ENCODE data around the gene ZNF253. TPM values are rescaled to one million over a fixed set of nuclear protein-coding genes. Genes with fewer than 3 reads are reported as not detected.

The ZNF253 gene
- total and polyA plus RNA-seq, 10 of the 15 experiments (the other 5 are each of a cell fraction or from before 2014, with no cell fraction given) = 2.6 to 8.9 (median 5.2) TPM

- peak; percentile 24; the same call in 1 of the 2 replicates for TF ChIP-seq NBN (IDR thresholded peaks at IDR 0.05)
- no peak for TF ChIP-seq CEBPB (IDR thresholded peaks at IDR 0.05; ENCODE audit: borderline replicate concordance in 1 of 2, low read depth in 2 of 2, low read length in 2 of 2)
- no peak for TF ChIP-seq TCF12 (IDR thresholded peaks at IDR 0.05; ENCODE audit: low read depth, low read length)
- TF ChIP-seq RFX5 (IDR thresholded peaks at IDR 0.05; ENCODE audit: low read depth, low read length) = peak; percentile 90
- no peak for TF ChIP-seq ELK1 (IDR thresholded peaks at IDR 0.05; ENCODE audit: low read depth, low read length)
- TF ChIP-seq RB1 (IDR thresholded peaks at IDR 0.05; ENCODE audit: borderline replicate concordance) = peak; percentile 47; the same call in 1 of the 2 replicates
- no peak for TF ChIP-seq NFXL1 (IDR thresholded peaks at IDR 0.05; ENCODE audit: borderline replicate concordance)
- TF ChIP-seq HDAC2 (IDR thresholded peaks at IDR 0.05) = no peak
- TF ChIP-seq, protein P1, sequence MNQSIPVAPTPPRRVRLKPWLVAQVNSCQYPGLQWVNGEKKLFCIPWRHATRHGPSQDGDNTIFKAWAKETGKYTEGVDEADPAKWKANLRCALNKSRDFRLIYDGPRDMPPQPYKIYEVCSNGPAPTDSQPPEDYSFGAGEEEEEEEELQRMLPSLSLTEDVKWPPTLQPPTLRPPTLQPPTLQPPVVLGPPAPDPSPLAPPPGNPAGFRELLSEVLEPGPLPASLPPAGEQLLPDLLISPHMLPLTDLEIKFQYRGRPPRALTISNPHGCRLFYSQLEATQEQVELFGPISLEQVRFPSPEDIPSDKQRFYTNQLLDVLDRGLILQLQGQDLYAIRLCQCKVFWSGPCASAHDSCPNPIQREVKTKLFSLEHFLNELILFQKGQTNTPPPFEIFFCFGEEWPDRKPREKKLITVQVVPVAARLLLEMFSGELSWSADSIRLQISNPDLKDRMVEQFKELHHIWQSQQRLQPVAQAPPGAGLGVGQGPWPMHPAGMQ (IDR thresholded peaks at IDR 0.05; ENCODE audit: borderline replicate concordance) = no peak
- no peak for TF ChIP-seq SMC3 (IDR thresholded peaks at IDR 0.05; ENCODE audit: borderline replicate concordance, low read length)
- TF ChIP-seq KAT2A (conservative IDR thresholded peaks at IDR 0.05; ENCODE audit: control insufficient read depth, low read depth, low read length) = no peak
- TF ChIP-seq EZH2 (IDR thresholded peaks at IDR 0.05; ENCODE audit: borderline replicate concordance, control insufficient read depth, low read depth, low read length) = no peak
- peak; percentile 57 for TF ChIP-seq RELB (IDR thresholded peaks at IDR 0.05; ENCODE audit: low read depth)
- 0 out of 2 replicates have a peak, but pooled peaks have one; percentile 7 for TF ChIP-seq SPI1 (IDR thresholded peaks at IDR 0.05; ENCODE audit: borderline replicate concordance, insufficient read depth, low read depth, low read length)
- peak; percentile 94 for TF ChIP-seq YY1 (IDR thresholded peaks at IDR 0.05; ENCODE audit: low read depth, low read length)
- no peak for TF ChIP-seq MYC (IDR thresholded peaks at IDR 0.05; ENCODE audit: insufficient read depth, insufficient read length, insufficient replicate concordance, low read length, severe bottlenecking)
- TF ChIP-seq BRCA1 (IDR thresholded peaks at IDR 0.05; ENCODE audit: low read depth, low read length) = no peak
- peak; percentile 72; the same call in 2 of the 3 replicates for TF ChIP-seq POU2F2 (IDR thresholded peaks at IDR 0.05; ENCODE audit: borderline replicate concordance, low read depth, low read length)
- no peak; the same call in 1 of the 2 replicates for TF ChIP-seq CBFB (IDR thresholded peaks at IDR 0.05; ENCODE audit: low read depth)
- TF ChIP-seq RELA (IDR thresholded peaks at IDR 0.05; ENCODE audit: borderline replicate concordance, partially characterized antibody) = peak; percentile 22
- TF ChIP-seq STAT1 (conservative IDR thresholded peaks at IDR 0.05) = no peak; the same call in 1 of the 2 replicates
- TF ChIP-seq FOS (IDR thresholded peaks at IDR 0.05; ENCODE audit: borderline replicate concordance, extremely low read depth, insufficient read length) = peak; percentile 70
- TF ChIP-seq, protein P2, sequence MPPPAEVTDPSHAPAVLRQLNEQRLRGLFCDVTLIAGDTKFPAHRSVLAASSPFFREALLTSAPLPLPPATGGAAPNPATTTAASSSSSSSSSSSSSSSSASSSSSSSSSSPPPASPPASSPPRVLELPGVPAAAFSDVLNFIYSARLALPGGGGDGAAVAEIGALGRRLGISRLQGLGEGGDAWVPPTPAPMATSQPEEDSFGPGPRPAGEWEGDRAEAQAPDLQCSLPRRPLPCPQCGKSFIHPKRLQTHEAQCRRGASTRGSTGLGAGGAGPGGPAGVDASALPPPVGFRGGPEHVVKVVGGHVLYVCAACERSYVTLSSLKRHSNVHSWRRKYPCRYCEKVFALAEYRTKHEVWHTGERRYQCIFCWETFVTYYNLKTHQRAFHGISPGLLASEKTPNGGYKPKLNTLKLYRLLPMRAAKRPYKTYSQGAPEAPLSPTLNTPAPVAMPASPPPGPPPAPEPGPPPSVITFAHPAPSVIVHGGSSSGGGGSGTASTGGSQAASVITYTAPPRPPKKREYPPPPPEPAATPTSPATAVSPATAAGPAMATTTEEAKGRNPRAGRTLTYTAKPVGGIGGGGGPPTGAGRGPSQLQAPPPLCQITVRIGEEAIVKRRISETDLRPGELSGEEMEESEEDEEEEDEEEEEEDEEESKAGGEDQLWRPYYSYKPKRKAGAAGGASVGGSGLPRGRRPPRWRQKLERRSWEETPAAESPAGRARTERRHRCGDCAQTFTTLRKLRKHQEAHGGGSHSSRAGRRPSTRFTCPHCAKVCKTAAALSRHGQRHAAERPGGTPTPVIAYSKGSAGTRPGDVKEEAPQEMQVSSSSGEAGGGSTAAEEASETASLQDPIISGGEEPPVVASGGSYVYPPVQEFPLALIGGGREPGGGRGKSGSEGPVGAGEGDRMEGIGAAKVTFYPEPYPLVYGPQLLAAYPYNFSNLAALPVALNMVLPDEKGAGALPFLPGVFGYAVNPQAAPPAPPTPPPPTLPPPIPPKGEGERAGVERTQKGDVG (CRISPR knock-in tag; IDR thresholded peaks at IDR 0.05) = no peak
Measured at GRCh38 chr19:19865750-19866610, at the start of gene ZNF253 (continued).
